OCI-LY3 (cell line): Measurements from ENCODE around the gene SBK2.
"Not testable (repeated sequence)": the region's sequence is repeated elsewhere in the genome, so short reads cannot be mapped to it uniquely, and the experiment has no call there.

Source experiments
- H2AFZ ChIP-seq: fragments of 200-600, 300-600 bp; shearing (Covaris generic); 2 replicates; pipeline ENCODE4 v1.6.0; 2014; ENCODE audit warnings: antibody characterized with exemption, low read depth, low read length
- H3K27ac ChIP-seq: fragments of 200-600, 300-600 bp; sonication (generic); 2 replicates; pipeline ENCODE4 v1.5.1; 2014; ENCODE audit warnings: mild to moderate bottlenecking, low read length, moderate library complexity, mixed read lengths
- H3K27me3 ChIP-seq: fragments of 200-600, 300-600 bp; sonication (generic); 2 replicates; pipeline ENCODE4 v1.6.1; 2014; ENCODE audit warnings: low read depth, low read length, mixed read lengths
- H3K36me3 ChIP-seq: fragments of 200-600, 300-600 bp; sonication (generic); replicated peaks from 2 replicates; pipeline ENCODE3; 2014; ENCODE audit warnings: low read depth, low read length, mixed read lengths
- H3K4me1 ChIP-seq: fragments of 300-600, 200-600 bp; sonication (generic); 2 replicates; pipeline ENCODE4 v1.6.1; 2014; ENCODE audit warnings: low read length, mixed read lengths
- H3K4me2 ChIP-seq: fragments of 200-600, 300-600 bp; sonication (generic); 2 replicates; pipeline ENCODE4 v1.6.1; 2014; ENCODE audit warnings: low read length, mixed read lengths
- H3K4me3 ChIP-seq: fragments of 300-600, 200-600 bp; sonication (generic); 2 replicates; pipeline ENCODE4 v1.5.1; 2014; ENCODE audit warnings: antibody characterized with exemption, mild to moderate bottlenecking, low read length, moderate library complexity
- H3K79me2 ChIP-seq: fragments of 300-600, 200-600 bp; shearing (Covaris generic); 2 replicates; pipeline ENCODE4 v1.6.1; 2014; ENCODE audit warnings: mild to moderate bottlenecking, low read length, mixed read lengths
- H3K9ac ChIP-seq: fragments of 300-600, 200-600 bp; shearing (Covaris generic); 2 replicates; pipeline ENCODE4 v1.6.0; 2014; ENCODE audit warnings: mild to moderate bottlenecking, low read length, moderate library complexity
- H3K9me3 ChIP-seq: fragments of 200-600, 300-600 bp; shearing (Covaris generic); 2 replicates; pipeline ENCODE4 v1.6.1; 2014; ENCODE audit warnings: low read length, mixed read lengths; ENCODE audit not compliant: insufficient read depth
- H4K20me1 ChIP-seq: fragments of 200-600, 300-600 bp; sonication (generic); 2 replicates; pipeline ENCODE4 v1.6.1; 2016; ENCODE audit warnings: low read length, mixed read lengths; ENCODE audit not compliant: insufficient read depth
- CTCF ChIP-seq: fragments of 200-600, 300-600 bp; sonication (generic); IDR thresholded peaks from 2 replicates; pipeline ENCODE4 v1.5.1; 2014; ENCODE audit warnings: antibody characterized with exemption, low read length, low read depth
- EZH2phosphoT487 ChIP-seq: fragments of 200-600 bp; shearing (Covaris generic); IDR thresholded peaks from 2 replicates; pipeline ENCODE4 v1.6.1; 2018; ENCODE audit warnings: antibody characterized with exemption, mixed run types, low read depth

Gene SBK2, protein sequence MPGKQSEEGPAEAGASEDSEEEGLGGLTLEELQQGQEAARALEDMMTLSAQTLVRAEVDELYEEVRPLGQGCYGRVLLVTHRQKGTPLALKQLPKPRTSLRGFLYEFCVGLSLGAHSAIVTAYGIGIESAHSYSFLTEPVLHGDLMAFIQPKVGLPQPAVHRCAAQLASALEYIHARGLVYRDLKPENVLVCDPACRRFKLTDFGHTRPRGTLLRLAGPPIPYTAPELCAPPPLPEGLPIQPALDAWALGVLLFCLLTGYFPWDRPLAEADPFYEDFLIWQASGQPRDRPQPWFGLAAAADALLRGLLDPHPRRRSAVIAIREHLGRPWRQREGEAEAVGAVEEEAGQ

GRCh38 chr19:55536951-55537740 is at the start of gene SBK2:
Gene SBK2 (minus strand): TSS chr19:55537133. CDS start chr19:55536294, 839 bp downstream.
- Histone ChIP-seq H4K20me1 (no peaks in the 10 kb centered on the region), H3K9me3 (no peaks in the 10 kb centered on the region), H3K9ac (no peak within 1 kb of the TSS), H3K36me3 (no peaks in the 10 kb centered on the region), H3K27me3 (no peaks in the 10 kb centered on the region), H2AFZ (no peak within 1 kb of the TSS), H3K4me3 (no peak within 1 kb of the TSS), H3K79me2 (no peaks in the 10 kb centered on the region), H3K4me1 (no peaks in the 10 kb centered on the region), H3K4me2 (no peak within 1 kb of the TSS), H3K27ac (no peak within 1 kb of the TSS)
- TF ChIP-seq EZH2phosphoT487 (no peak), CTCF (peak; percentile 22)

DNA sequence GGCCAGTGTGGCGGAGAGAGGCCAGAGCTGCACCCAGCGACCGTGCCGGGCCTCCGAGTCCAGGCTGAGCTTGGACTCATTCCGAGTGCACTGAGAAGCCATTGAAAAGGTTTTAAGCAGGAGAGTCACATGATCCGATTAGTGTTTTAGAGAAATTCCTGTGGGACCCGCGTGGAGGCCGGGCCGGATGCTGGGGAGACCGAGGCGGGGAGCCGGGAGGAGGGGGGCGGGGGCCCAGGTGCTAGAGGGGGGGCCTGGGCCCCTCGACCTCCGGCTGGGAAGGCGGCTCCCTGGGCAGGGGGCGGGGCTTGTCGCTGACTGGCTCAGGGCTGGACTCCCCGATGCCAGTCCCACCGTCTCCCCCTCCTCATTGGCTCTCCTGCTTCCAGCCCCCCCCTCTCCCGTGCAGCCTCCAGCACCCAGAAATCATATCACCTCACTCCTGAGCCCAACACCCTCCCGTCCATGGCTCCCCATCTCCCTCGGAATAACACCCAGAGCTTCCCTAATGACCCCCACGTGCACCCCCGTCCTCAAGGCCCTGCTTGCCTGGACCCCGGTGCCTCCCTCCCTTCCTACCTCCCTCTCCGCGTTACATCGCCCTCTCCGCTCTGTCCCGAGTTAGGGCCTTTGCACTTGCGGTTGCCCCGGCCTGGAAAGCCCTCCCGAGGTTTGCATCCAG is 48.9 kb upstream of the SBK2 start:
- peaks cover 11% of the 10 kb centered on the region for H3K4me1 ChIP-seq
- H3K27ac ChIP-seq: no peak overlapping the region
- H3K4me3 ChIP-seq: no peak overlapping the region
- H3K27me3 ChIP-seq: no peaks in the 10 kb centered on the region
- peaks cover 7% of the 10 kb centered on the region for H3K79me2 ChIP-seq
- H3K36me3 ChIP-seq: no peaks in the 10 kb centered on the region
- no peak overlapping the region for H3K9ac ChIP-seq
- H4K20me1 ChIP-seq: no peaks in the 10 kb centered on the region
- H2AFZ ChIP-seq: no peak overlapping the region
- H3K9me3 ChIP-seq: no peaks in the 10 kb centered on the region
- TF ChIP-seq CTCF (no peak), EZH2phosphoT487 (no peak)
- no peak overlapping the region for H3K4me2 ChIP-seq

DNA sequence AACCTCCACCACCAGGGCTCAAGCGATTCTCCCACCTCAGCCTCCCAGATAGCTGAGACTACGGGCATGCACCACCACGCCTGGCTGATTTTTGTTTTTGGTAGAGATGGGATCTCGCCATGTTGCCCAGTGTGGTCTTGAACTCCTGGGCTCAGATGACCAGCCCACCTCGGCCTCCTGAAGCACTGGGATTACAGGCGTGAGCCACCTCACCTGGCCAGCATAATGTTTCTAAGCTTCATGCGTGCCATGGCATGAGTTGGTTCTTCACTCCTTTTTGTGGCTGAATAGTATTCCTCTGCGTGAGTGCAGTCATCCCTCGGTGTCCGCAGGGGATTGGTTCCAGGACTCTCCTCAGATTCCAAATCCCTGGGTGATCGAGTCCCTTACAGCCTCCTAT is 47.9 kb upstream of the SBK2 start:
- Histone ChIP-seq H3K36me3 (no peaks in the 10 kb centered on the region), H3K4me3 (no peak overlapping the region), H3K4me2 (no peak overlapping the region), H4K20me1 (no peaks in the 10 kb centered on the region), H3K9ac (no peak overlapping the region), H3K27me3 (no peaks in the 10 kb centered on the region), H3K9me3 (no peaks in the 10 kb centered on the region), H3K27ac (no peak overlapping the region), H2AFZ (no peak overlapping the region), H3K4me1 (peaks cover 12% of the 10 kb centered on the region), H3K79me2 (peaks cover 16% of the 10 kb centered on the region)
- TF ChIP-seq CTCF (no peak), EZH2phosphoT487 (no peak)

DNA sequence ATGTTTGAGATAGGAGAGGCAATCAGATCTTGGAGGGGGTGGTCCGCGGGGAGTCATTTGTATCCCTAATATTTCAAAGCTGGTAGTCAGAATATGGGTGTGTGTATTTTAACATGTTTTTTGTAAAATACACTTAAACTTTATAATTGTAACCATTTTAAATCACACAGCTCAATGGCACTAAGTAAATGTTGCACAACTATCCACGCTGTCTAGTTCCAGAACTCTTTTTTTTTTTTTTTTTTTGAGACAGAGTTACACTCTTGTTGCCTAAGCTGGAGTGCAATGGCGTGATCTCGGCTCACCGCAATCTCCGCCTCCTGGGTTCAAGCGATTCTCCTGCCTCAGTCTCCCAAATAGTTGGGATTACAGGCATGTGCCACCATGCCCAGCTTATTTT is 47.0 kb upstream of the SBK2 start:
- Histone ChIP-seq H3K79me2 (peaks cover 26% of the 10 kb centered on the region), H3K4me1 (peaks cover 17% of the 10 kb centered on the region)
- H3K9me3 ChIP-seq, H3K9ac ChIP-seq, H2AFZ ChIP-seq, H3K4me3 ChIP-seq, H3K27ac ChIP-seq, H3K36me3 ChIP-seq, H3K4me2 ChIP-seq, H4K20me1 ChIP-seq, H3K27me3 ChIP-seq: not testable (repeated sequence)

DNA sequence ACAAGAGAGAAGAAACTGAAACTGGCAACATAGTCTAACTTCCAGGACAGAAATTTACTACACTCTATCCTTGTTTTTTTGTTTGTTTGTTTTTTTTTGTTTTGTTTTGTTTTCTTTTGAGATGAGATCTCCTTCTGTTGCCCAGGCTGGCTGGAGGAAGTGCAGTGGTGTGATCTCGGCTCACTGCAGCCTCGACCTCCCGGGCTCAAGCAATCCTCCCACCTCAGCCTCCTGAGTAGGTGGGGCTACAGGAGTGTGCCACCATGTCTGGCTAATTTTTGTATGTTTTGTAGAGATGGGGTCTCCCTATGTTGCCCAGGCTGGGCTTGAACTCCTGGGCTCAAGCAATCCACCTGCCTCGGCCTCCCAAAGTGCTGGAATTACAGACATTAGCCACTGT is 45.4 kb upstream of the SBK2 start:
- Histone ChIP-seq H2AFZ (peak overlapping the region; percentile 52; the same call in 1 of the 2 replicates), H3K79me2 (peaks cover 27% of the 10 kb centered on the region), H3K4me1 (peaks cover 16% of the 10 kb centered on the region), H3K4me2 (0 out of 2 replicates have a peak overlapping the region, but pooled peaks have one; percentile 7)
- not testable (repeated sequence) for H3K27me3 ChIP-seq, H4K20me1 ChIP-seq, H3K9me3 ChIP-seq, H3K4me3 ChIP-seq, H3K9ac ChIP-seq, H3K27ac ChIP-seq, H3K36me3 ChIP-seq
